Loucy (cell line): ENCODE data around the gene PTH1R.

ENCODE experiments used
- H2AFZ ChIP-seq: fragments of 200-600 bp; sonication (generic); 2 replicates; pipeline ENCODE4 v1.6.0; 2016; ENCODE audit warnings: antibody characterized with exemption, mild to moderate bottlenecking, low read length, moderate library complexity
- H3F3A ChIP-seq: fragments of 200-600 bp; 2 replicates; pipeline ENCODE4 v1.6.0; 2016; ENCODE audit warnings: antibody characterized with exemption, low read depth, mild to moderate bottlenecking
- H3K27me3 ChIP-seq: fragments of 200-600 bp; sonication (generic); 2 replicates; pipeline ENCODE4 v1.6.1; 2014; ENCODE audit warnings: low read length, mild to moderate bottlenecking; ENCODE audit not compliant: insufficient read depth, poor library complexity, severe bottlenecking
- H3K36me3 ChIP-seq: fragments of 200-600 bp; sonication (generic); 2 replicates; pipeline ENCODE4 v1.6.1; 2016; ENCODE audit warnings: low read length; ENCODE audit not compliant: insufficient read depth
- H3K4me1 ChIP-seq: fragments of 200-600 bp; sonication (generic); 2 replicates; pipeline ENCODE4 v1.5.1; 2014; ENCODE audit warnings: low read length, mild to moderate bottlenecking; ENCODE audit not compliant: insufficient read depth, poor library complexity, severe bottlenecking
- H3K4me2 ChIP-seq: fragments of 200-600 bp; sonication (generic); 2 replicates; pipeline ENCODE4 v1.6.0; 2014; ENCODE audit warnings: antibody characterized with exemption, low read length, low read depth, mild to moderate bottlenecking; ENCODE audit not compliant: poor library complexity, severe bottlenecking
- H3K4me3 ChIP-seq: fragments of 200-600 bp; sonication (generic); 2 replicates; pipeline ENCODE4 v1.5.1; 2014; ENCODE audit warnings: low read length, mild to moderate bottlenecking, mixed read lengths; ENCODE audit not compliant: poor library complexity, severe bottlenecking
- H3K79me2 ChIP-seq: fragments of 200-600 bp; sonication (generic); 2 replicates; pipeline ENCODE4 v1.6.1; 2014; ENCODE audit warnings: low read length; ENCODE audit not compliant: insufficient read depth
- H3K9ac ChIP-seq: fragments of 200-600 bp; sonication (generic); 2 replicates; pipeline ENCODE4 v1.6.0; 2014; ENCODE audit warnings: mild to moderate bottlenecking, low read depth, low read length, moderate library complexity; ENCODE audit not compliant: poor library complexity, severe bottlenecking
- H3K9me2 ChIP-seq: fragments of 200-600 bp; sonication (generic); replicated peaks from 2 replicates; pipeline ENCODE4 v1.6.1; 2016; ENCODE audit warnings: low read depth, low read length, mixed read lengths
- H3K9me3 ChIP-seq: fragments of 200-600 bp; sonication (generic); 2 replicates; pipeline ENCODE4 v1.6.1; 2014; ENCODE audit warnings: mild to moderate bottlenecking, antibody characterized with exemption, low read length, low read depth; ENCODE audit not compliant: insufficient read depth
- H4K20me1 ChIP-seq: fragments of 200-600 bp; sonication (generic); 2 replicates; pipeline ENCODE4 v1.6.0; 2014; ENCODE audit warnings: antibody characterized with exemption, low read length, mild to moderate bottlenecking; ENCODE audit not compliant: insufficient read depth, poor library complexity, severe bottlenecking
- CTCF ChIP-seq: fragments of 200-600 bp; sonication (generic); conservative IDR thresholded peaks from 2 replicates; pipeline ENCODE4 v1.5.1; 2014; ENCODE audit warnings: mild to moderate bottlenecking, antibody characterized with exemption, low read length
- EZH2phosphoT487 ChIP-seq: fragments of 200-600 bp; IDR thresholded peaks from 2 replicates; pipeline ENCODE4 v1.6.1; 2018; ENCODE audit warnings: antibody characterized with exemption, mild to moderate bottlenecking, moderate library complexity, borderline replicate concordance

PTH1R gene

GRCh38 chr3:46831316-46831715 is 46.2 kb upstream of the PTH1R start:
- H2AFZ ChIP-seq: no peak overlapping the region
- no peaks in the 10 kb centered on the region for H4K20me1 ChIP-seq
- H3K4me1 ChIP-seq: peaks cover 3% of the 10 kb centered on the region
- H3F3A ChIP-seq: no peaks in the 10 kb centered on the region
- no peak overlapping the region for H3K9ac ChIP-seq
- no peak overlapping the region for H3K4me2 ChIP-seq
- no peak for TF ChIP-seq CTCF
- TF ChIP-seq EZH2phosphoT487: no peak
- H3K4me3 ChIP-seq: no peak overlapping the region
- H3K9me2 ChIP-seq: no peaks in the 10 kb centered on the region
- H3K27me3 ChIP-seq: no peaks in the 10 kb centered on the region
- H3K36me3 ChIP-seq: no peaks in the 10 kb centered on the region
- no peaks in the 10 kb centered on the region for H3K79me2 ChIP-seq
- H3K9me3 ChIP-seq: no peaks in the 10 kb centered on the region

DNA sequence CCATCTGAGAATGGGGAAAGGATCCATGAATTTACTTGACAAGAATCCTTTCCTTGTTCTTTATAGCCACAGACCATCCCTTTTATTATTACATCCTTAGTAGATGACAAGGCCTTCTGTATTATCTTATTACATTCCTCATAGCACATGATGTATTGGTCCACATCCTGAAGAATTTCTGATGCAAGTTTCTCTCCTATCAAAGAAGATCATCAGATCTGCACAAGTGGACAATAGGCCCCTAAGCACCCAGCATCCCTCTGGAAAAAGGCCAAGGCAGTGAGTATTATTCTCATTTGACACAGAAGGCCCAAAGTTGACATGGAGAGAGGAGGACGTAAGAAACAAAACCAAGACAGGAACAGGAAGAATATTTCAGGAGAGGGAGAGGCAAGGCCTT is 45.7 kb upstream of the PTH1R start:
- TF ChIP-seq EZH2phosphoT487 (no peak), CTCF (no peak)
- Histone ChIP-seq H3K79me2 (no peaks in the 10 kb centered on the region), H3K4me2 (no peak overlapping the region), H3K9ac (no peak overlapping the region), H3K36me3 (no peaks in the 10 kb centered on the region), H3K9me3 (no peaks in the 10 kb centered on the region), H3K27me3 (no peaks in the 10 kb centered on the region), H2AFZ (no peak overlapping the region), H3K9me2 (no peaks in the 10 kb centered on the region), H3K4me1 (peaks cover 3% of the 10 kb centered on the region), H3K4me3 (no peak overlapping the region), H3F3A (no peaks in the 10 kb centered on the region), H4K20me1 (no peaks in the 10 kb centered on the region)

- no peak for TF ChIP-seq CTCF
- Histone ChIP-seq H3K9me3 (peaks cover 6% of the 10 kb centered on the region; the same call in 1 of the 2 replicates), H3K4me3 (no peak overlapping the region), H3K9ac (no peak overlapping the region), H3K9me2 (no peaks in the 10 kb centered on the region), H4K20me1 (no peaks in the 10 kb centered on the region), H3K79me2 (no peaks in the 10 kb centered on the region), H3K4me2 (no peak overlapping the region), H3K4me1 (no peaks in the 10 kb centered on the region), H3K36me3 (no peaks in the 10 kb centered on the region), H3F3A (no peaks in the 10 kb centered on the region), H3K27me3 (no peaks in the 10 kb centered on the region), H2AFZ (no peak overlapping the region)
Measured at GRCh38 chr3:46833346-46834300, 43.9 kb upstream of the PTH1R start.
